NCI-H1930 (cell line): Measurements from ENCODE around the gene DGKG.

Source experiments
- DNase-seq, 2 experiments: peaks; one replicate each; lab custom pipeline; 2025; lab: John Stamatoyannopoulos, UW

DGKG gene

DNA sequence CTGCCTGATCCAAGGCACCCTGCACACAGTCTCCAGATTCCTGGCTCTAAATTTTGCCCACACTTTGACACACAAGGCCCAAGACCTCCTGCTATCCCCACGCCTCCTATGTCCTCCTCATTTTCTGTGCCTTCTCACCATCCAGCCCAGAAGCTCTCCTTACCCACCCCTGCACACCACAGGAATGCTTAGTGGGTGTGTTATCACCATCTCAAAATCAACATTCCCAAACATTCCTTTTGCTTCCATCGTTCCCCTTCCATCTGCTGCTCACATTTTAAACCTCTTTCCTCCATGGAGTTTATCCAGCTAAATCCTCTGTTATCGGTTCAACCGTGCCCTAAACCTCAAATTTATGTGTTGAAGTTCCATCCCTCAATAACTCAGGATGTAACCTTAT lies 43.9 kb downstream of the DGKG start:
- no peak for DNase-seq

DNA sequence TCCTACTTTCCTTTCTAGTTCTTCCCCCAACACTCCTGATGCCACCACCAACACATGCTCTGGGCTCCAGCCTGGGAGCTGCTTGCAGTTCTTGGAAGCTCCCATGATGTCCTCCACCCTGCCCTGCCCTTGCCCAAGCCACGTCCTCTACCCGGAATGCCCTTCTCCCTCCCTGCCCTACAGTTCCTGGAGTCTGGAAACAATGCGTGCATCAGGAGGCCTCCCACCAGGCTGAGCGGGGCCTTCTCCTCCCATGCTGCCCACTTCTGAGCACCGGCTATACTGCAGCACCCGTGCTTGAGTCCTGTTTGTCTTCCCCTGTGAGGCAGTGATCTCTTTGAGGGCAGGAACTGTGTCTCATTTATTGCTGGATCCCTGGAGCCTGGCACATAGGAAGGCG lies 44.6 kb downstream of the DGKG start:
- no peak for DNase-seq

DNA sequence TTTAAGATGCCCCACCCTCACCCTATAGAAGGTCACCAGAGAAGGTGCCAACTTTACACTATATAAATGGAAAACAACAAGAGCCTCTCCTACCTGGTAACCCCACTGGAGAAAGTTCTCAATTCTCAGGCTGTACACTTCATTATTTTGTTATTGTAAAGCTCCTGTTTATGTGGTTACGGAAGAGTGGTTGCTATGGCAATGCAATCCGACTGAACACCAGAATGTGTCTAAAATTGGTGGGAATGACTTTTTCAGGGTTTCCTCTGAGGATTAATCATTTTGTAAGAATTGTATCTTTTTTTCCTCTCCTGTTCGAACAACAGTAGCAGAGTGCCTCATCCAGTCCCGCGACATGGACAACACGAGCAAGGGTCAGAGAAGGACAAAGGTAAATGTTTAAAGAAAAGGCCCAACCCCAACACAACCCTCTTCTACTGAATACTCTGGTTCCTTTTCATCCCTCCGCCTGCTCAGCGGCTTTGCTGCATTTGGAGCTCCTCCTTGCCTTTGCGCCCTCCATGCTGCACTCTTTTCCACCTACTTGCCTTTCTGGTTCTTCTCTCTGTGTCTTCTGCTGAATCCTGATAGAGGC lies 45.3 kb downstream of the DGKG start:
- DNase-seq = no peak

DNA sequence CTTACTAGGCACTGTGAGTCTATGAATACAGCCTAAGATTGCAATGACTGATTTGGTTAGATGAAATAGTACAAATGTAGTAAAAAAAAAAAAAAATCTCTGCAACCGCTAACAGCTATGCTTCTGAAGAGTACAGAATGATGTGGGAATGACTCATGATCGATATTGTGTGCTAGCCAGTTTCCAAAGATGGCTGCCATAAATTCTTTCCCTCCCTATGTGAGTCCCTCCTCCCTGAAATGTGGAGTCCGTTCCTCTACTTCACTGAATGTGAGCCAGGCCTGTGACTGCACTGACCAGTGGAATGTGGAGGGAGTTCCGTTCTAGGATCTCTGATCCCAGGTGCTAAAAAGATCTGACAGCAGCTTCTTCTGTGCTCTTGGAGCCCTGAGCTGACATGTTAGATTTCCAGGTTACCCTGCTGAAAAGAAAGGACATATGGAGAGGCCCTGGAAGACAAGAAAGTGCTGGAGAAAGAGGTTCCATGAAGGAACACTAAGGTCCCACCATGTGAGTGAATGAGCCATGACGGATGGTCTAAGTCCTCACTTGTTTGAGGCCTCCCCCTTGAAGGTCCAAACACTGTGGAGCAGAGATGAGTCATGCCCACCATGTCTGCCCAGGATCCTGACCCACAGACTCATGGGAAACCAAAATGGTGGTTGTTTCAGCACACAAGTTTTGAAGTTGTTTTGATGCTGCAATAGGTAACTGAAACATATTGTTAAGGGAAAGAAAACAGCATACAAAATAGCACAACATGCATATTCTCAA lies 46.3 kb downstream of the DGKG start:
- no peak for DNase-seq

DNA sequence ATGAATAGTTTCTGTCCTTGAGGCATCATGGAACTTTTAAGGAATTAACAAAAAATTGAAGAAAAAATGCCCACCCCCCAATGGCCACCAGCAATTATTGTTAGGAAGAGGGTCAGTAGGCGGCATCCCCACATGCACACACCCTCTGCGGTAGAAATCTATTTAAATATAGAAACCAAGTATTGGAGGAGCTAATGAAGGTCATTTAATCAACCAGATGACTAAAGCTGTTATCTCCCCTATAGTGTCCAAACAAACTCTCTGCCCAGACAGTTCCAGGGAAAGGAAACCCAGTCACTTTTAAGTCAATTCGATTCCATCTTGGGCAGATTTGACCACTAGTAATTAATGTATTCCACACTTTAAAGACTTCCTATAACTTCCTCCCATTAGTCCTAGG lies 47.1 kb downstream of the DGKG start:
- no peak for DNase-seq

DNA sequence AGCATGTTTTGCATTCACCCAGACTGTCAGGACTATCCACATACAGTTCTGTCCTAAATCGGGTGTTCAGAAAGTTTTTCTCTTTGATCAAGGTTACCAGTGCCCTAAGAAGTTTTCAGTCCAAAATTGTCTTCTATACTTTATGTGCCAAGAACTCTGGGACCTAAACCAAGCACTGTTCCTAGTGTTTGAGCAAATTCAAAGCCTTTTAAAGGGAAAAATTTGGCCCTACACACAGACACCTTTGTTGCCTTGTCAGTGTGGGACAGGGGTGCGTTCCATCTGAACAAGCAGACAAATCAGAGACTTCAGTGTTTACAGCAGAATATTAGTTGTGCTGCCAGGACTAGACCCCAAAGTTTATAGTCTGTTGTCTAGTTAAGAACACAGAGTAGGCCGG lies 50.6 kb downstream of the DGKG start:
- DNase-seq = no peak

DNA sequence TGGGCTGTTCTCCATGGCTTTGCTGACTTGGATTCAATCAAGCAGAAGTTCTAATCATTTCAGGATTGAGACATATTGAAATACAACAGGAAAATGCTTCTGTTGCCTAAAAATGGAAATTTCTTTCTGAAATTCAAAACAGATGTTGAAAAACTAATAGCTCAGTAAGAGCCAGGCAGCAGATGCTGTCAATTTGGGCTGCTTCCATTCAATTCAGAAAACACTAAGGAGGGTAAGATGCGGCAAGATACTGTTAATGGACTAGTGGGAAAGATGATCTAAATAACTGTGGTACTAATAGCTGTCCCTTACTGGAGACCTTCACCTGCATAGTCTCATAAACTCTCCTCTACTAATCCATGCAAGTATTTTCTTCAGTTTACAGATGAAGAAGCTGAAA lies 53.5 kb downstream of the DGKG start:
- DNase-seq = no peak

DNA sequence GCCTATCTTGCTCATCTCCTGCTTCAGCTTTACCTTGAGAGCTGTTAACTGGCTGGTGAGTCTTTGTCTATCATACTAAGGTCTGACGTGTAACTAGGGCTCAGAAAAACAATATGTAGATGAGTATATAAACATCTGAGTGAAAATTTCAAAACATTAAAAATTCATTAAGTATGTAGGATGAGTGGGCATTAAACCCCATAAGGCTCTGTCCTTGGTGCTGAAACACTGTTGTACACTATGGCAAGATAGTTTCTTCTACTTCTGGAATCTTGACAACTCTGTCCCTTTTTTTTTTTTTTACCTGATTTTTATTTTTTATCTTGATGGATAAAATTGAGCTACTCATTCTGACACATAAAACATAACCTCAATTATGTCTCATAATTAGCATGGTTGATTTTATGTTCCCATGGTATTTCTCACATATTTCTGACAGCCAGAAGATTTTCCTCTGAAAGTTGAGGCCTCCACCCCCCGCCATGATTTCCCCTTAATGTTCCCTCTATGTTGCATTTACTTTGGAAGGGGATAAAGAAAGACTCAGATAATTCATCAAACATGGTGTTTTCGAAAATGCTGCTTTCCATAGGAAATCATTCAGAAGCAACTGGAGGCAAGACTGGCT lies 54.3 kb downstream of the DGKG start:
- DNase-seq = no peak

DNA sequence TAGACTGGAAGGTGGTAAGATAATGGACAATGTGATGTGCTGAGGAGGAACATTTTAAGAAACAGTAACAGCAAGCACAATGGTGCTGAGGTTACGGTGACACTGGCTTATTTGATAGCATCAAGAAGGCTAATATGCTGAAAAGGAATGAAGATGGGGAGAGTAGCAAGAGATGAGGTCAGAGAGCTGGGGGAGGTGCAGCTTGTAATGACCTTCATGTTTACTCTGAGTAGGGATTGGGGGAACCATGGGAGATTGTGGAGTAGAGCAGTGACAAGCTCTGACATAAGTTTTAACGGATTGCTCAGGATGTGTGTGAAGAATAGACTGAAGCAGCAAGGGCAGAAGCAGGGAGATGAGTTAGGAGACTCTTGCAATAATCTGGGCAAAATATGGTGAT lies 56.7 kb downstream of the DGKG start:
- DNase-seq = no peak

DNA sequence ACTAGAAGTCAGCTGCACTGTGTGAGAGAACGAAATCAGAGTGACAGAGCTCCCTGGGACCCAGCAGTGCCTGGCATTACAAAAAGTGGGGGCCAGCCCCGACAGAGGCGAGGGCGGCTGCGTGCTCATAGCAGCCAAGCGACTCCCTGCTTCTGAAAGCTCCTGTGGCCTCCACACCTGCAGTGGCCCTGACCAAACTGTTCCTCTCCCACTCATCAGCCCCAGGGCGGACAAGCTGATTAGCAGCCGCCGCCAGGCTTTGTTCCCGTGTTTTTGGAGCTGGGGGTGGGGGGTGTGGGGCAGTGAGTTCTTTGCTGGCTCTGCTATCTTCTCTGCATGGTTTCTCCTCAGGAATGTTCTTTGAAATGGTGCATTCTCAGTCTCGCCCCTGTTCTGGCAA lies 58.1 kb downstream of the DGKG start:
- no peak for DNase-seq

DNA sequence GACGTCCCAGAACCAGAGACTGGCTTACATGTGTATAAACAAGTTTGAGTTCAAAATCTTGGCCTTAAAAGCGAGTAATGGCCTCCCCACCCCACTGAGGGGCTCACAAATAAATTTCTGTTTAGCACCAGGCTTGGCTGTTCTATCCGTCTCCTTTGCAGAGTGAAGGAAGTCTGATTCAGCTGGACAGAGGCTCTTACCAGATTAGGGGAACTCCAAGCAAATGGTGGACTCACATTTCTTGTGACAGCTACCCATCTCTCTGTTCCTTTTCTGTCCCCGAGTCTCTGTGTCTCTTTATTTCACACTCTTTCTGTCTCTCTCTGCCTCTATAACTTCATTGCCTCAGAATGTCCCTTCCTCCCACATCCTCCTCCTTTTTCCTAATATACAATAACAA lies 62.7 kb downstream of the DGKG start:
- DNase-seq = no peak

DNA sequence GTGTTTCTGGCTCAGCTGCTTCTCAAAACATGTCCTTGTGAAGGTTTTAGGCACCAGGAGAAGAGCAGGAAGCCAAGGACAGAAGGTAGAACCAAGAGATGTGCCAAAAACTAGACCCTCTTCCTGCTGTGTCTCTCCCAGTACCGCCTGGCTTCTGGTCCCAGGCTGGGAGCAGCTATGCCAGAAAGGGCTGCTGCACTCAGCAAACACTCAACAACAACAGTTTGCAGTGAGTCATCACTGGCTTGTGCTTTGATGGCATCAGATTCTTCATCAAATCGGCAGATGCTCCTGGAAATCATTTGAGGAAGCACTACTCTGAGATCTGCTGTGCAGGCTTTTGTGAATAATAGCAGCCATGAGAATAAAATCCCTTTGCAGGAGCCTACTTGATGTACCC lies 63.2 kb downstream of the DGKG start:
- peak in 1 of 2 experiments; percentile 7 for DNase-seq

DNA sequence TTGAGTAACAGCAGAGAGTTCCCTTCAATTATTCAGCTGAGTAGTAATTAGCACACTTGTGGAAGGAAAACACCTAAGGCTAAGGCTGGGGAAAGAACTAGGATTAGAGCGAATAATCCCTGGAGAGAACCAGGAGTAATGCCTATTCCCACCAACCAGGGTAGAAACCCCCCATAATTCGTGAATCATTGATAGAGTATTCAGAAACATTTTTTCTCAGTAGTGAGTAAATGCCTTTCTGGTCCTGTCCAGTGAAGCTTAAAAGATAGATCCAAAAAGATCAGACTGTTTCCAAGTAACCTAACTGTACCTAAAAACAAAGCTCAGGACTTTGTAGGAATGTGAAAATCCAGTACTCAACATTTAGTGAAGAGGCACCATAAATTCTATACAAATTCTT lies 71.2 kb downstream of the DGKG start:
- no peak for DNase-seq

DNA sequence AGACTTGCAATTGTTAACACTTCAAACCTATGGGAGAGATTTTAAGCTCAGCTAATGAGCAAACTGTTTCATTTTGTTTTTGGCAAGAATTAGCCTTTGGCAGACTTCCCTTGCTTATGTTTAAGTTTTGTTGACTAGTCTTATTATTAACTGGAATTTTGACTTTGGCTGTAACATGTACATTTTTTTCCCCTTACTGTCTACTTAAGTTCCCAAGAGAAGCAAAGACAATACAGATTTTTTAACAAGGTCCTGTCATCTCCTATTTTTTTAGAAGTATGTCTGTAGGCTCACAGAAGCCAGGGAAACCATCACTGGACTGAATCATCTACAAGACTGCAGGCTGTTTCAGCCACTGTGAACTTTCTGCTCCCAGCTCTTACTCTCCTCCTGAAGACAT lies 74.3 kb downstream of the DGKG start:
- no peak for DNase-seq

DNA sequence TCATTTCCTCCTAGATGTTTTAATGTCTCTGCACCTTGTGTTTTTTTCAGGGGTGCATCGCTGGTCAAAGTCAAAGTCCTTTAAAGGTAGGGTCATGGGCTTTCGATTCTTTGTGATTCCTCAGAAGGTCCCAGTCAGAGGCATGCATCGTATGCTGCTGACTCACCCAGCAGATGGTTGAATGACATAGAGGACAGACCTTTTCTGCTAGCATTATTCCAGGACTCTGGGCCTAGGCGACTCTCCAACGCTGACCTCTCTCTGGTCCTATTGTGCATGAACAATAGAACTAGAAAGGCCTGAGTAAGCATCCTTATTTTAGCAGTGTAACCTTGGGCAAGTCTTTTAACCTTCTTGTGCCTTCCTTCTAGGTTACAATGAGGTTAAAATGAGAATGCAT lies 75.9 kb downstream of the DGKG start:
- DNase-seq = no peak

DNA sequence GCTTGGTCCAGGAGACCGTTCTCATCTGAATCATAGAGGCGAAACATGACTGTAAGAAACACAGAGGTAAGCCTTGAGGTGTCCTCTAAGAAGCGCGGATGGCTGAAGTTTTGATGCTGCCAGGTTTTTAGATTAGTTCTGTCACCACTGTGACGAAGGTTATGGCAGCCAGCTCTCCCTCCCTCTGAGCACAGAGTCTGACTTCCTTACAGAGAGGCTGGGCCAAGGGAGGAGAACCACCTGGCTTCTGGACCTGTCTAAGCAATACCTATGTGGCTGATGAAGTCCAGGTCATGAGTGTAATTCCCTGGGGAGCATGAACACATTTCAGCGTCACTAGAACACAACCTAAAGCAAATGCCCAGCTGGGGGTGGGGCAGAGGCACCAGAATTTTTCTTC lies 77.4 kb downstream of the DGKG start:
- no peak for DNase-seq

DNA sequence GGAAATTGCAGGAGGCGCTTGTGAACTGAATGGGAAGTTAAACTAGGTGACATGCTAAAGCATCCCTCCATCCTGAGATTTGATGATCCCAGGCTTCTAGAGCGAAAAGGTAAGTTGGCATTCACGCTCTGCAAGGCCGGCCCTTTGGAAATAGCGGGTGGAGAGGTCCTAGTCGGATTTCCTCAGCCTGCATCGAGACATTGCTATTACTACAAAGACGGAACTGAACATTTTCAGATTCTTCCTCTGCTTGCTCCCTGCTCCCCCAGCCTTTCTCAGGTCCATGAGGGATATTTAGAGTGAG lies 77.7 kb downstream of the DGKG start:
- no peak for DNase-seq

DNA sequence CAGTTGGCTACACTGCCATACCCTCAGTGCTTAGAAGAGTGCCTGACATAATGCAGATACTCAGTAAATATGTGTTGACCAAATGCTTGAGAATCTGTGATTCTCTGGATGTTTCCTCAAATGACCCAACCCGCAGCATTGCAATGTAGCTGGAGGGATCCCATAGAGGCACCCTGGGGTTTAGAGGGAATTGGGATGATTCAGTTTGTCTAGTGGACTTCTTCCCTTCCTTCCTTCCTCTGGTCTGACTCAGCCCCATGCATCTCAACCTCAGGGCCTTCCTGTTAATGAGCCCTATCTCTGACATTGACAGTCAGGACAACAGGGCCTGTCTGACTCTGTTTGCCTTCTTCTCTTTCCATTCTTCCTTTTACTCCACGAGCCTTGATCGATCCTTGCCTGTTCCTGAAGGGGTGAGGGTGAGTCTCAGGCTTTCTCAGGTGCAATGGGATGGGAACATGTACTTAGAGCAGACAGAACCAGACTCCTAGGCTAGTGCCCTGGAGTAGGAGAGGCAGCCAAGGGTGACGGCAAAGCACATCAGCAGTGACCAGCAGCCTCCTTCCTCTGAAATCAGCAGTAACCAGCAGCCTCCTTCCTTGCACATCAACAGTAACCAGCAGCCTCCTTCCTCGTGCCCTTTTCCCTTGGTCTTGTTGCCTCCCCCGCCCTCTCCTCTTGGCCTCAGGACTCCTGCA lies 78.2 kb downstream of the DGKG start:
- no peak for DNase-seq

DNA sequence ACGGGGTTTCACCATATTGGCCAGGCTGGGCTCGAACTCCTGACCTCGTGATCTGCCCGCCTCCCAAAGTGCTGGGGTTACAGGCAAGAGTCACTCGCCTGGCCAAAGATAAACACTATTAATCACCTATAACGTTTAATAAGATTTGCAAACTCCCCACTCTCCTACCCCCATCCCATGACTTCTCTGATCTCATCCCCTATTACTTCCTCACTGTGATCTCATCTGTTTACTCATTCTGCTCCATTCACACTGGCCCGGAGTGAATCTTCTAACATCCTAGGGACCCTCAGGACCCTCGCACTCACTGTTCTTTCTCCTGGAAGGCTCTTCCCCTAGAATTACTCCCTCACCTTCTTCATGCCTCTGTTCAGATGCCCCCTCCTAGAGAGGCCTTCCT lies 78.9 kb downstream of the DGKG start:
- DNase-seq = no peak

DNA sequence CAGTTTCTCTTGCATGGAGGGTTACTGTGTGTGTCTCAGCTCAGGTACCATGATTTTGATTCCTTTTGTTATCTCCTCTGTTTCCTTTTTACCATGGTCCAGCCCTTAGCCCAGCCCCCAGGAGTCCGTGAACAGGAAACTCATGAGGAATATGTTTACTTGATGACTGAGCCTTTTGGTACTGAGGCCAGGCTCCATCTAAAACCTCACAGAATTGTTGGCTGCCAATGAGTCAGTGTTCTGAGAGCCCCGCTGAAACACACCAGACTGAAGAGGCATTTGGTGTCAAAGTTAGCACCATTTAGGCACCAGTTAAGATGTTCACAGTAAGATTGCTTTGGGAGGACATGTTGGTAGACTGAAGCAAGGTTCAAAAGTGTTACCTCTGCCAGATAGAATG lies 80.9 kb downstream of the DGKG start:
- DNase-seq = no peak

DNA sequence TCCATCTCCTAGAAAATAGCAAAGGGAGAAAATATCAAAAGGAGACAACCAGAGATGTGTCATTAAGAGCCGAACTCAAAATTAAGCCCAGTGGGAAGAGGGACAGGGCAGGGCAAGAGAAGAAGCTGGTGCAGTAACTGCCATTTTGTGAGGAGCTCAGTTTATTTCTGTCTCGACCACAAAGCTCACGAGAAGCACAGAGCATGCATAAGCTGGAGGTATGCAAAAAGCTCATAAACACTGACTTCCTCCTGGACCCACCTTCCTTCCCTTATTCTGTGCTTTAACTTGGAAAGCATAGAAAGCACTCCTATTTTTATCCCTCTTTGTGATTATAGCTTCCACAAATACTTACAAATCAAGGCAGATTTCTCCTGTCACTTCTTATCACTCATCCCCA lies 81.3 kb downstream of the DGKG start:
- DNase-seq = no peak

DNA sequence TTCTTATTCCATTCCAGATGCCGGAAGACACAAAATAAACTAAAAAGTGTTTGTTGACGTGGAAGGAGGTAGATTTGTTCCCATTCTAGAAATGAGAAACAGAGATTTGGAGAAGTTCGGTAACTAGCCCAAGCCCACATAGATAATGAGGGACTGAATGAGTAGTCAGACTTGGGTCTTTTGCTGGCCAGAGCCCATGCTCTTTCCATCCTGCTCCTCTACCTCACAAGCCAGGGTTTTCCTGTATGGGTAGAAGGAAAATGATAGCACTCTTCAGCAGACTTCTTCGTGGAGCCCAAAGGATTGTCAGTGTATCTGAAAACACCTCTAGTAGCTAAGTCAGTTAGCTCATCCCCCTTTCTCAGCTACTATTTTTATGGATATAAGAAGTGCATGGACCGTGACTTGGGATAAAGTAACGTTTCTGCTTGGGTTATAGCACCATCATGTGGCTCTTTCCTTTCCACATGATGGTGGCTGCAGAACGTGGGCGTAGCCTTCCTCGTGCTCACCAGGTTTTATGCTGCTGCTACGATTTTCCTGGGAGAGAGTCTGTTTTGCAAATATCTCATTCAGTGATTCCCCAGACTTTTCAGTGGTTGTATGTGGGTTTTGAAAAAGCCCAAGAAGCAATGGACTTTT lies 84.6 kb downstream of the DGKG start:
- peak in 1 of 2 experiments; percentile 18 for DNase-seq

DNA sequence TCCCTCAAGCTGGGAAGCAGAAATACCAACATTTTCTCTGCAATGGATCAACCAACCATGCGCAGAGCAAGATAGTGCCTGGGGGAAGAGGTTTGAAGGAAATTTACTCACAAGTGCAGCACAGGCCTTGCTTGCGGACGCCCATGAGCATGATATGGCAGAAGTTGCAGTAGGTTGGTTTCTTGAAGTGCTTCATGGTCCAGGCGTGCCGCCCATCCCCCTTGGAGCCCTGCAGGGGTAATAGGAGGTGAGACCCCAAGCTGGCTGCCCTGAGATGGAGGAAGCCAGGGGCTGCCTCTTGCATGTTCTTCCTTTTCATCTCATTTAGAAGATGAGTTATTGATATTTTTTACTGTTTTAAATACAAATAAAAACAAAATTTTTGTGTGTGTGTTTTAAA lies 86.6 kb downstream of the DGKG start:
- no peak for DNase-seq
